DLD1 (cell line): ENCODE results near the gene PPP2R3B.
"Not testable (repeated sequence)": the region's sequence is repeated elsewhere in the genome, so short reads cannot be mapped to it uniquely, and the experiment has no call there.

Experiments used
- in situ Hi-C: cut with HindIII; loops from 2 replicates; pipeline ENCODE4 v1.10.0; 2017; ENCODE audit warnings: low sequenced_read_pairs

Gene PPP2R3B

DNA sequence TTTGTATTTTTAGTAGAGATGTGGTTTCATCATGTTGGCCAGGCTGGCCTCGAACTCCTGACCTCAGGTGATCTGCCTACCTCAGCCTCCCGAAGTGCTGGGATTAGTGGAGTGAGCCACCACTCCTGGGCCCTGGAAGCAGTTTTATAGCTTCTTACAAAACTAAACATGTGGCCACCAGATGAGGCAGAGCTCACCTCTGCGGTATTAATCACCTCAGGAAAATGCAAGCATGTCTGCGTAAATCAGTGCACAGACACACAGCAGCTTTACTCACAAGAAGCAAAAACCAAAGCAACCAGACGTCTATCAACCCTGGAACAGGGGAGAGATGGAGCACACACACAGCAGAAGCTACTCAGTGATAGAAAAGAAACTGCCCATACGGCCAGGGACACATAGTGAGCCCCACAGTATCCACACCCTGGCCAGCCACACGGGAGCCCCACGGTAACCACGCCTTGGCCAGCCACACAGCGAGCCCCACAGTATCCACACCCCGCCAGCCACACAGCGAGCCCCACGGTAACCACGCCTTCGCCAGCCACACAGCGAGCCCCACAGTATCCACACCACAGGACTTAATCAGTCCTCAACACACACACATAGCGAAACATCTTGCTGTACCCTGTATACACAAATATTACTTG is 30.2 kb downstream of the PPP2R3B start:
- in situ Hi-C loops: no loop called here

DNA sequence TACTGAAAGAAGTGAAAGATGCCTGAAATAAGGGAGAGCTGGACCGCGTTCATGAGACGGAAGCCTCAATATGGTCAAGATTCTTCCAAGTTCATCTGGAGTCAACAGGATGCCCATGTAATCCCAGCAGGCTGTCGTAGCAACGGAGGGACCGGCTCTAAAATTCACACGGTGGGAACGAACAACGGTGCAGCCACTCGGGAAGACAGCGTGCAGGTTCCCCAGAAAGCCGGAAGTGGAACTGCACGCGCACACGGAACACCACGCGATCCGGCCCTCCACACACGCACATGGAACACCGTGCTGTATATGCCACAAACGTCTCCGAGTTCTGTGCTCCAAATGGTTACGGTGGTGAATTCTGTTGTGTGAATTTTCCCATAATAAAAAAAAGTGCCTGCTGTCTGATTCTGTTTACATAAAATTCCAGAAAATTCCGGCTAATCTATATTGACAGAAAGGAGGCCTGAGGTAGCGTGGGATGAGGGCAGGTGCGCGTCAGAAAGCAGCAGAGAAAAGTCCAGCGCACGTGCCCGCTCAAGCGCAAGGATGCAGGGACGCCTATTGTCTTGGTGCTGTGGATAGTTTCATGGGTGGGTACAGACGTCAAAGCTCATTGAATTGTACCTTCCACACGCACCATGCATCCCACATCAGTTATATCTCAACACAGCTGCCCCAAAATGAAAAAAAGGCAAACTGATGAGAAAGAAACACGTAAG is 31.2 kb downstream of the PPP2R3B start:
- in situ Hi-C loops: no loop called here

- in situ Hi-C loops: no loop called here
Observed at GRCh38 chrX:353566-354535, 32.9 kb downstream of the PPP2R3B start.

- in situ Hi-C loops: no loop called here
Observed at GRCh38 chrX:352582-353314, 34.0 kb downstream of the PPP2R3B start.

GRCh38 chrX:352181-352580 is 34.5 kb downstream of the PPP2R3B start:
- in situ Hi-C loops: no loop called here

DNA sequence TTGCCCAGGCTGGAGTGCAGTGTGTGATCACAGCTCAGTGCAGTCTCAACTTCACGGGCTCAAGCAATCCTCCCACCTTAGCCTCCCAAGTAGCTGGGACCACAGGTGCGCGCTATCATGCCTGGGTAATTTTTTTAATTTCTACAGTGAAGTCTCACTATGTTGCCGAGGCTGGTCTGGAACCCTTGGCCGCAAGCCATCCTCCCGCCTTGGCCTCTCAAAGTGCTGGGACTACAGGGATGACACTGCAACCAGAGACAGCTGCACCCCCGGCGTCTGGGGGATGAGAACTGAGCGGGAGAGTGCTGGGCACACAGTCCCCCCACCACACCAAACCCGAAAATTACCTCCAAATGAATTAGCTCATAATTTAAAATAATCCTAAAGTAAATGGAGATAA is 35.0 kb downstream of the PPP2R3B start:
- in situ Hi-C loops: no loop called here

DNA sequence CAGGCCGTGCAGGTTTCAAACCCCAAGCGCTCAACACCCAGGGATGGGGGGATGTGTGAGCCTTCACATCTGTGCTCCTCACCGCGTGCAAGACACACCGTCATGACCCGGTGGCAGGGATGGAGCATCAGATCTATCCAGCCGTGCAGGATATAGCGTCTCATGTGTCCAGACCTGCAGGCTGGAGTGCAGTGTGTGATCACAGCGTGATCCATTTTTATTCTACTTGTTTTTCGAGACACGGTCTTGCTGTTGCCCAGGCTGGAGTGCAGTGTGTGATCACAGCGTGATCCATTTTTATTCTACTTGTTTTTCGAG is 35.4 kb downstream of the PPP2R3B start:
- in situ Hi-C loops: not testable (repeated sequence)

- in situ Hi-C loops: no loop called here
Observed at GRCh38 chrX:350534-351323, 36.0 kb downstream of the PPP2R3B start.

DNA sequence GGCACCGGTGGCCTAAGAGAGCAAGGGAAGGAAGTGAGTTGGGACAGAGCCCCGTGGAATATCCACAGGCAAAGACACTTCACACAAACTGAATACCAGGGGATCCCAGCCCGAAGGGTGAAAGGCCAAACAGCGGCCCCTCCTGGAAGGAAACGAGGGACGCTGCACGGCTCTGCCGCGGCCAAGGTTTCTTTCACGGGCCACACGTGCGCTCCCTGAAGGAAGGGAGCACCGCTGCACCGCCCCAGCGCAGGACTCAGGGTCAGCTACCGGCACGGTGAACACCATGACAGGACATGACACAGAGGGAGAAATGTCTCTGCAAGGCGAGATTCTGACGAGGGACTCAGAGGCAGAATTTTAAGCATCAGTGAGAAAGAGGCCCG is 36.6 kb downstream of the PPP2R3B start:
- in situ Hi-C loops: no loop called here

DNA sequence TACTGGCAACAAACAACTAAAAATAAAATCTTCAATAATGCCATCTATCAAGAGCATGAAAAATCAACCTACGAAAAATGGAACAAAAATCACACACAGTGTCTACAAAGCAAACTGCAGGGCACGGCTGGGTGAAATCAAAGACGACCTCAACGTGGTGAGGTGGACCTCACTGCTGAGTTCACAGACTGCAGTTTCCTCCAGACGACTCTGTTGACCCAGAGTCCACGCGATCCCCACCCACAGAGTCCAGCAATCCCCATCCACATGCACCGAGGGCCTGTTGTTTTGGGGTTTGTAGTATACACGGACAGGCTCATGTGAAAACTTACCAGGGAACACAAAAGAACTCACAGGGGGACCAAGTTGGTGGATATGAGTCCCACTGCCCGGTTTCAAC is 37.0 kb downstream of the PPP2R3B start:
- in situ Hi-C loops: no loop called here

GRCh38 chrX:349196-349595 is 37.5 kb downstream of the PPP2R3B start:
- in situ Hi-C loops: no loop called here

DNA sequence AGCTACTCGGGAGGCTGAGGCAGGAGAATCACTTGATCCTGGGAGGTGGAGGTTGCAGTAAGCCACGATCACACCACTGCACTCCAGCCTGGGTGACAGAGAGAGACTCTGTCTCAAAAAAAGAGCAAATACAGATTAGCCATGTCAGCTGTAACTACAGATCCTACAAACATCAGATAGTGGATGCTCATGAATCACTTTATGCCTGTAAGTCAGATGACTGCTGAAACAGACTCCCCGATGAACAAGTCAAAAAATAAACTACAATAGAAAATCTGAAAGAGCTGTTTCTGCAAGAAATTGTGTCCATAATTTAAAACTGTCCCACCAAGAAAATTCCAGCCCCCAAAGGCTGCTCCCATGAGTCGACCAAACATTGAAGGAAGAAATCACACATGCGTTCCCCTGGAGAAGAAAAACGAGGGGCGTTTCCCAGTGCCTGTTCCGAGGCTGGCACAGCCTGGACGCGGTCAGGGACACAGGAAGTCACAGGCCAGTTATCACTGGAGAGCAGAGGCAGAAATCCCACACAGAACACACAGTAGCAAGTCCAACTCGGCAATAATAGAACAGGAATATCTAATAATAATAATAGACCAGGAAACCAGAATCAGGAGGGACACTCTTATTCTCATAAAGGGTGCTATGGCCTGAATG is 38.1 kb downstream of the PPP2R3B start:
- in situ Hi-C loops: no loop called here

DNA sequence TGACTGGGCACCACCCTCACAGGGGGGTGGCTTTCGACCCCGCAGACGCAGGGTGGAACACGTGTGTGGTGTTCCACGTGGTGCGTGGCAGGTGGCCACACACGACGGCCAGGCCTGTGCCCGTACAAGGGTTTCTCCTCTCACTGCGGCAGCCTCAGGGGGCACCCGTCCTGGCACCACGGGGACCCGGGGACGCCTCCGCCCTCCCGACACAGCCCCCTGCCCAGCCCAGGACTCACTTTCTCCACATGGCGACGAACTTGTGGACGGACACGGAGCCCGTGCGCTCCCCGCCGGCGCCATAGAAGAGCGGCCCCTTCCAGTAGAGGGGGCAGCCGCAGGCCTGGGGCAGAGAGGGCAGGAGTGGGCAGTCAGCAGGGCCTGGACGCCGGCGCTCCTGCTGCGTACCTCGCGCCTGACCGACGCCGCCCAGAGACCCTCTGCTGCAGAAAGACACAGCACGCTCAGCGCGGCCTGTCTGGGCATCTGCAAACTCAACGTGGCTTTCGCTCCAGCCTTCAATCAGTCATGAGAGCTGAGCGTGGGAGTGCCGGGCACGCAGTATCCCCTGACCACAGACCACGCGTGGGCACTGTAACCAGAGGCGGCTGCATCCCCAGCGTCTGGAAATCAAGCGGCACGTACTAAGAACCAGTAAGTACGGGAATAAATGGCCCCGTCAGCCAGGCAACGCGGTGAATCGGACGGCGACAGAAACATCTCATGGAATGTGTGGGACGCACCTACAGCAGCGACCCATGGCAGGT is 39.2 kb downstream of the PPP2R3B start:
- in situ Hi-C loops: no loop called here

GRCh38 chrX:346034-346813 is 40.5 kb downstream of the PPP2R3B start:
- in situ Hi-C loops: no loop called here

DNA sequence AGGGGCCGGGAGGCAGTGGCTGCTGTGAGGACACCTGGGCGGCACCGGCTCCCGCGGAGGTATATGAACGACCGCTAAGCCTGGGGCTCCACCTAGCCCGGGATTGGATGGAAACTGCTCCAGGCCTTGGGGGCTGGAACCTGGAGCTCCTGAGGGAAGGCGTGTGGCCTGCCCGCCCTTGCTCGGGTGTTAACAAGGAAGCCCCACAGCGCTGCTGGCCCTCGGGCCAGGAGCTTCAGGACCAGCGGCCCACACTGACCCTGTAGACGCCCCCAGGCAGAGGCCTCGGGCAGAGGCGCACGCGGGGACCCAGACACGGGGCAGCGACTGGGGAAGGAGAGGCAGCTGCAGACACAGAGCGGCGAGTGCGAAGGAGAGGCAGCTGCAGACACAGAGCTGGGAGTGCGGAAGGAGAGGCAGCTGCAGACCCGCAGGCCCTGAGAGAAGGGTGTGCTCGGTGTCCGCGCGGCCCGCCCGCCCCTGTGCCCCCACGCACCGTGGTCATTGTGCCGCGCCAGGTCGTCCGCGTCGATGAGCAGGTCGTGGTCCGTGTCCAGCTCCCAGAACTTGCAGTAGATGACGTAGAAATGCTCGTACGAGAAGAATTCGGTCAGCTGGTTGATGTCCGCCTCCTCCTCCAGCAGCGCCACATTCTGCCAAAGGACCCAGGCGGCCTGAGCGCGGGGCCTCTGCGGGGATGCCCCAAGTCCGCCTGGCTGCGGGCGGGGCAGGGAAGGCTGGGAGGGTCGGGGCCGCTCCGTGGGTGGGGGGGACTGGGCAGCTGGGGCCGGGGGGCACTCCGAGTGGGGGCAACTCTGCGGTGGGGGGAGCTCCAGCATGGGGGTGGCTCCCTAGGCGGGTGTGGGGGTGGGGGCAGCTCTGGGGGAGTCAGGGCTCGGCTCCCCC is 41.4 kb downstream of the PPP2R3B start:
- in situ Hi-C loops: no loop called here

GRCh38 chrX:344371-344901 is 42.3 kb downstream of the PPP2R3B start:
- in situ Hi-C loops: no loop called here

DNA sequence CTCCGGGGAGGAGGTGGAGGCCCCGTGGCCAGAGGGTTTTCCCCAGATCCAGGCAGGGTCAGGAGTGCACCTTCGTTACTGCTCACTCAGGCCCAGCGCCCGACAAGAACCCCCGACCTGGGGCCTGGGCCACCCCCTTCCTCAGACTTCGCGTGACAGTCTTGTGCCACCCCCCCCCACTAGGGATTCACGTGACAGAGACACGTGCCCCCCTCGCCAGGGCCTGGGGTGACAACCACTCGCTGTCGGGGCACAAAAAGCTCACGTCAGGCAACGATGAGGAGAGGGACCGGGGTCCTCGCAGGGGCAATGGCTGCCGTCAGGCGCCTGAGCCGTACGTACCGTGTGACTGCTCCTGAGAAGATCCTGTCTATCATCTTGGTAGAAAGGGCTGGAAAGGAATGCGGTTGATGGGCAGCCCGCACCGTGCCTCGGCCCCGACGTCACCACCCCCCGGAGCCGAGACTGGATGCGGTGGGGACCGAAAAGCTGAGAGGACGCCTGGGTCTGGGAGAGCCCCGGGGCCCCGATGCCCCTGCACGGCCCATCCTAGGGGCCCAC is 45.1 kb downstream of the PPP2R3B start:
- in situ Hi-C loops: no loop called here
